Mucosa of rectum (tissue), 2 donors: ENCODE measurements around the gene GRID2.

Experiments used
- H3K27ac ChIP-seq, 2 donors: one replicate each; pipeline ENCODE4 v1.7.0; 2013; ENCODE audit warnings: inconsistent platforms in 2 of 2, low read depth in 2 of 2, low read length in 2 of 2
- H3K27me3 ChIP-seq, 2 donors: one replicate each; pipeline ENCODE4 v1.7.0; 2013; ENCODE audit warnings: low read length in 2 of 2; ENCODE audit not compliant: control insufficient read depth in 2 of 2, insufficient read depth in 2 of 2
- H3K36me3 ChIP-seq, 2 donors: one replicate each; pipeline ENCODE4 v1.7.0; 2013; ENCODE audit warnings: low read length in 2 of 2; ENCODE audit not compliant: control insufficient read depth in 2 of 2, insufficient read depth in 2 of 2
- H3K4me1 ChIP-seq, 2 donors: one replicate each; pipeline ENCODE4 v1.7.0; 2013; ENCODE audit warnings: low read length in 2 of 2, mild to moderate bottlenecking in 1 of 2; ENCODE audit not compliant: control insufficient read depth in 2 of 2, insufficient read depth in 2 of 2
- H3K4me3 ChIP-seq, 2 donors: one replicate each; pipeline ENCODE4 v1.7.0; 2013; ENCODE audit warnings: low read length in 2 of 2
- H3K9ac ChIP-seq, 2 donors: one replicate each; pipeline ENCODE4 v1.7.0; 2013; ENCODE audit warnings: low read length in 2 of 2, low read depth in 1 of 2, mild to moderate bottlenecking in 1 of 2
- H3K9me3 ChIP-seq, 2 donors: one replicate each; pipeline ENCODE4 v1.7.0; 2013; ENCODE audit warnings: low read length in 2 of 2; ENCODE audit not compliant: control insufficient read depth in 2 of 2
- donor health status: healthy.
- donor health status: Normal muscosa, but diverticular disease.

Gene GRID2

GRCh38 chr4:93515208-93515607 lies 1211.4 kb downstream of the GRID2 start:
- Histone ChIP-seq H3K4me3 (no peak overlapping the region), H3K27me3 (no peaks in the 10 kb centered on the region), H3K27ac (no peak overlapping the region), H3K9ac (no peak overlapping the region), H3K4me1 (no peaks in the 10 kb centered on the region), H3K36me3 (no peaks in the 10 kb centered on the region), H3K9me3 (no peaks in the 10 kb centered on the region)

GRCh38 chr4:93529692-93530372 lies 1226.1 kb downstream of the GRID2 start:
- Histone ChIP-seq H3K27ac (no peak overlapping the region), H3K9me3 (no peaks in the 10 kb centered on the region), H3K27me3 (no peaks in the 10 kb centered on the region), H3K36me3 (no peaks in the 10 kb centered on the region), H3K9ac (no peak overlapping the region), H3K4me1 (no peaks in the 10 kb centered on the region), H3K4me3 (no peak overlapping the region)

GRCh38 chr4:93532234-93532633 lies 1228.5 kb downstream of the GRID2 start:
- H3K9me3 ChIP-seq: no peaks in the 10 kb centered on the region
- no peaks in the 10 kb centered on the region for H3K27me3 ChIP-seq
- no peak overlapping the region for H3K4me3 ChIP-seq
- H3K4me1 ChIP-seq: no peaks in the 10 kb centered on the region
- H3K27ac ChIP-seq: no peak overlapping the region
- H3K36me3 ChIP-seq: no peaks in the 10 kb centered on the region
- no peak overlapping the region for H3K9ac ChIP-seq

- Histone ChIP-seq H3K27ac (no peak overlapping the region), H3K9ac (no peak overlapping the region), H3K36me3 (no peaks in the 10 kb centered on the region), H3K27me3 (no peaks in the 10 kb centered on the region), H3K4me1 (no peaks in the 10 kb centered on the region), H3K4me3 (no peak overlapping the region), H3K9me3 (no peaks in the 10 kb centered on the region)
Measured at GRCh38 chr4:93540562-93540961, 1236.8 kb downstream of the GRID2 start.

- no peaks in the 10 kb centered on the region for H3K36me3 ChIP-seq
Measured at GRCh38 chr4:93561842-93562241, 1258.1 kb downstream of the GRID2 start.

GRCh38 chr4:93568758-93569157 lies 1265.0 kb downstream of the GRID2 start:
- Histone ChIP-seq H3K27me3 (no peaks in the 10 kb centered on the region), H3K9me3 (no peaks in the 10 kb centered on the region), H3K27ac (no peak overlapping the region), H3K9ac (no peak overlapping the region), H3K4me3 (no peak overlapping the region), H3K4me1 (no peaks in the 10 kb centered on the region), H3K36me3 (no peaks in the 10 kb centered on the region)

More at GRCh38 chr4:93561842-93562241, 1258.1 kb downstream of the GRID2 start:
- H3K9me3 ChIP-seq: no peaks in the 10 kb centered on the region
- no peaks in the 10 kb centered on the region for H3K4me1 ChIP-seq
- H3K4me3 ChIP-seq: no peak overlapping the region
- H3K9ac ChIP-seq: no peak overlapping the region
- no peak overlapping the region for H3K27ac ChIP-seq
- no peaks in the 10 kb centered on the region for H3K27me3 ChIP-seq

- H3K27ac ChIP-seq: no peak overlapping the region
- H3K4me3 ChIP-seq: no peak overlapping the region
- H3K4me1 ChIP-seq: no peaks in the 10 kb centered on the region
- H3K9me3 ChIP-seq: no peaks in the 10 kb centered on the region
- no peaks in the 10 kb centered on the region for H3K36me3 ChIP-seq
- H3K27me3 ChIP-seq: no peaks in the 10 kb centered on the region
- no peak overlapping the region for H3K9ac ChIP-seq
Measured at GRCh38 chr4:93573285-93573684, 1269.5 kb downstream of the GRID2 start.

GRCh38 chr4:93578942-93579341 lies 1275.2 kb downstream of the GRID2 start:
- Histone ChIP-seq H3K4me1 (no peaks in the 10 kb centered on the region), H3K36me3 (no peaks in the 10 kb centered on the region), H3K27me3 (no peaks in the 10 kb centered on the region), H3K4me3 (no peak overlapping the region), H3K9ac (no peak overlapping the region), H3K9me3 (no peaks in the 10 kb centered on the region), H3K27ac (no peak overlapping the region)

- H3K9me3 ChIP-seq: no peaks in the 10 kb centered on the region
- no peak overlapping the region for H3K4me3 ChIP-seq
- no peaks in the 10 kb centered on the region for H3K36me3 ChIP-seq
- no peak overlapping the region for H3K9ac ChIP-seq
- H3K27me3 ChIP-seq: no peaks in the 10 kb centered on the region
- no peak overlapping the region for H3K27ac ChIP-seq
- H3K4me1 ChIP-seq: no peaks in the 10 kb centered on the region
Measured at GRCh38 chr4:93605163-93605562, 1301.4 kb downstream of the GRID2 start.

- Histone ChIP-seq H3K4me3 (no peak overlapping the region), H3K36me3 (no peaks in the 10 kb centered on the region), H3K27ac (no peak overlapping the region), H3K27me3 (no peaks in the 10 kb centered on the region), H3K9ac (no peak overlapping the region), H3K4me1 (no peaks in the 10 kb centered on the region), H3K9me3 (no peaks in the 10 kb centered on the region)
Measured at GRCh38 chr4:93617606-93618005, 1313.8 kb downstream of the GRID2 start.

GRCh38 chr4:93633721-93634120 lies 1330.0 kb downstream of the GRID2 start:
- Histone ChIP-seq H3K27ac (no peak overlapping the region), H3K36me3 (no peaks in the 10 kb centered on the region), H3K4me3 (no peak overlapping the region), H3K9me3 (no peaks in the 10 kb centered on the region), H3K9ac (no peak overlapping the region), H3K4me1 (no peaks in the 10 kb centered on the region), H3K27me3 (no peaks in the 10 kb centered on the region)
